Uterus (tissue), 2 donors: Measurements from ENCODE around the gene GPR176.

Experiments used
- POLR2A ChIP-seq, 2 donors: fragments of 450-650 bp; IDR thresholded peaks; one replicate each; pipeline ENCODE4 v1.6.1; 2016; ENCODE audit warnings: antibody characterized with exemption in 2 of 2, mild to moderate bottlenecking in 1 of 2, moderate library complexity in 1 of 2
- TF ChIP-seq, protein P1 (sequence below), 4 experiments: fragments of 200-600 bp in 2 of 4; fragments of 450-650 bp in 2 of 4; sonication (generic) in 2 of 4; IDR thresholded peaks; one replicate each; pipeline ENCODE4 v1.5.1; 2016 to 2019; ENCODE audit warnings: antibody characterized with exemption in 4 of 4, mild to moderate bottlenecking in 2 of 4, moderate library complexity in 1 of 4

- TF ChIP-seq POLR2A (IDR thresholded peaks at IDR 0.05) = no peak
- TF ChIP-seq, protein P1, sequence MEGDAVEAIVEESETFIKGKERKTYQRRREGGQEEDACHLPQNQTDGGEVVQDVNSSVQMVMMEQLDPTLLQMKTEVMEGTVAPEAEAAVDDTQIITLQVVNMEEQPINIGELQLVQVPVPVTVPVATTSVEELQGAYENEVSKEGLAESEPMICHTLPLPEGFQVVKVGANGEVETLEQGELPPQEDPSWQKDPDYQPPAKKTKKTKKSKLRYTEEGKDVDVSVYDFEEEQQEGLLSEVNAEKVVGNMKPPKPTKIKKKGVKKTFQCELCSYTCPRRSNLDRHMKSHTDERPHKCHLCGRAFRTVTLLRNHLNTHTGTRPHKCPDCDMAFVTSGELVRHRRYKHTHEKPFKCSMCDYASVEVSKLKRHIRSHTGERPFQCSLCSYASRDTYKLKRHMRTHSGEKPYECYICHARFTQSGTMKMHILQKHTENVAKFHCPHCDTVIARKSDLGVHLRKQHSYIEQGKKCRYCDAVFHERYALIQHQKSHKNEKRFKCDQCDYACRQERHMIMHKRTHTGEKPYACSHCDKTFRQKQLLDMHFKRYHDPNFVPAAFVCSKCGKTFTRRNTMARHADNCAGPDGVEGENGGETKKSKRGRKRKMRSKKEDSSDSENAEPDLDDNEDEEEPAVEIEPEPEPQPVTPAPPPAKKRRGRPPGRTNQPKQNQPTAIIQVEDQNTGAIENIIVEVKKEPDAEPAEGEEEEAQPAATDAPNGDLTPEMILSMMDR (IDR thresholded peaks at IDR 0.05) = no peak
Measured at GRCh38 chr15:39781147-39781966, 138.7 kb downstream of the GPR176 start.
